Frontal cortex (tissue), 4 donors: ENCODE results near the gene TFAP2C. TPM values are rescaled to one million over a fixed set of nuclear protein-coding genes. Genes with fewer than 3 reads are reported as not detected.
"Not testable (repeated sequence)": the region's sequence is repeated elsewhere in the genome, so short reads cannot be mapped to it uniquely, and the experiment has no call there.

ENCODE experiments used
- DNase-seq, 2 donors: peaks; one replicate each; pipeline ENCODE4 v3.0.0; 2012; ENCODE audit warnings: low spot score in 2 of 2
- FAIRE-seq: peaks from 2 replicates; lab custom pipeline; 2012; peaks lifted over from hg19 to GRCh38; lab: Jason Lieb, UNC
- total RNA-seq: library from RNA; depleted of rRNA; stranded (reverse); fragments of >200 nt; gene quantifications from one replicate; pipeline ENCODE4 v1.2.3, GENCODE V29; 2014
- donor health status: control.
- donor health status: control.
- donor health status: control.

The TFAP2C gene
- total RNA-seq, 1 donor from 2014 or later: 2.4 TPM

- DNase-seq: no peak
- no peak for FAIRE-seq
Observed at GRCh38 chr20:56610098-56610497, 19.0 kb upstream of the TFAP2C start.

GRCh38 chr20:56614196-56614595, 14.9 kb upstream of the TFAP2C start:
- FAIRE-seq: no peak
- no peak for DNase-seq

DNA sequence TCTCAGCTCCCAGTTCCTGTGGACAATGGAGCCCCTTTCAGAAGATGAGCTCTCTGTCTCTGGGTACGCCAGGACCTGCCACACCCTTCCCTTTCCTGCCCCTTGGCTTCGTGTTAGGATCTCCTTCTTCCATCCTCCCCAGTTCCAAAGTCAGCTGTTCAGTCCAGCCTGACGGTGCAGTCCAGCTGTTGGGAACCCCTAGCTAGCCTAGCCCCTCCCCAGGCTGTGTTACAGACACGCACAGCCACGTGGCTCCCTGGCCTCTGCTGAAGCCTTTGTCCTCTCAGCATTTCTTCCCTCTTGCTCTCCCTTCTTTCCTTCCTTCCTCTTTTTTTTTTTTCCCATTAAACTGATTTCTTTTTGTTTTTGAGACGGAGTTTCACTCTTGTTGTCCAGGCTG, 12.4 kb upstream of the TFAP2C start:
- DNase-seq: no peak
- FAIRE-seq: no peak

GRCh38 chr20:56617489-56617888, 11.6 kb upstream of the TFAP2C start:
- FAIRE-seq (no peak), DNase-seq (no peak)

DNA sequence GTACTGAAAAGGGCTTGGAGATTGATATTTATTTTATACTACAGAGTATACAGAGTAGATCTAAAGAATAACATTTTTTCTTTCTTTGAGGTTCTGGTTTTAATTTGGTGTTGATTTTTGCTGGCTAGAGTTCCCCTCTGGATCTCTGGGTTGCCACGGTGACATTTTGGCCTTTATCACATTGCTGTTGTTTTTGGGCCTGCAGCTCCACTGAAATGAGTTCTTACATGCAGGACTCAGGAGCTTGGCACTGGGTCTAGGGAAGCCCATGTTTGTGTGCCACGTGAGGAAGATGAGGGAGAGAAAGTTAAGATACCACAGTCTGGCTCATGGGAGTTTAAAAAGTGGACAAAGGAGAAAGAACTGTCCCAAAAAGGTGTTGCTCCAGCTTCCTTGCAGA, 7.4 kb upstream of the TFAP2C start:
- no peak for DNase-seq

GRCh38 chr20:56623930-56624329, 5.2 kb upstream of the TFAP2C start:
- FAIRE-seq, DNase-seq: not testable (repeated sequence)

More for the DNA sequence above, 7.4 kb upstream of the TFAP2C start:
- FAIRE-seq: no peak

GRCh38 chr20:56624786-56625681, 4.1 kb upstream of the TFAP2C start:
- DNase-seq (no peak), FAIRE-seq (no peak)

DNA sequence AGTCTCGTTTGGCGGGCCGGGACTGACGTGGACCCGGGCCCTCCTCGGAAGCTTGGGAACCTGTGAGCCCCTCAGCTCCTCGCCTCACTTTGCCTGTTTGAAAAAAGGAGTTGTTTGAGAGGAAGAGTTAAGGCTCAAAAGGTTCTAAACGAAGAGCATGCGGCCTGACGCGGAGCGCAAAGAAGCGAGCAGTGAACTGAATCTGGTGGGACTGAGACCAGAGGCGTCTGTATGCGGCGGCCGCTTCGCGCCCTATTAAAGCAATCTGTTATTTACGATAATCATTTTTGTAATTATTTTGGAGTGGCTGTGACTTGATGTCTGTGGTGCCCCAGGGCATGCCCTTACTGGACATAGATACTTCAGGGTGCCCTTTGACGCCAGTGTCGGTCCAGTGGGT, 3.3 kb upstream of the TFAP2C start:
- no peak for DNase-seq
- FAIRE-seq: no peak

DNA sequence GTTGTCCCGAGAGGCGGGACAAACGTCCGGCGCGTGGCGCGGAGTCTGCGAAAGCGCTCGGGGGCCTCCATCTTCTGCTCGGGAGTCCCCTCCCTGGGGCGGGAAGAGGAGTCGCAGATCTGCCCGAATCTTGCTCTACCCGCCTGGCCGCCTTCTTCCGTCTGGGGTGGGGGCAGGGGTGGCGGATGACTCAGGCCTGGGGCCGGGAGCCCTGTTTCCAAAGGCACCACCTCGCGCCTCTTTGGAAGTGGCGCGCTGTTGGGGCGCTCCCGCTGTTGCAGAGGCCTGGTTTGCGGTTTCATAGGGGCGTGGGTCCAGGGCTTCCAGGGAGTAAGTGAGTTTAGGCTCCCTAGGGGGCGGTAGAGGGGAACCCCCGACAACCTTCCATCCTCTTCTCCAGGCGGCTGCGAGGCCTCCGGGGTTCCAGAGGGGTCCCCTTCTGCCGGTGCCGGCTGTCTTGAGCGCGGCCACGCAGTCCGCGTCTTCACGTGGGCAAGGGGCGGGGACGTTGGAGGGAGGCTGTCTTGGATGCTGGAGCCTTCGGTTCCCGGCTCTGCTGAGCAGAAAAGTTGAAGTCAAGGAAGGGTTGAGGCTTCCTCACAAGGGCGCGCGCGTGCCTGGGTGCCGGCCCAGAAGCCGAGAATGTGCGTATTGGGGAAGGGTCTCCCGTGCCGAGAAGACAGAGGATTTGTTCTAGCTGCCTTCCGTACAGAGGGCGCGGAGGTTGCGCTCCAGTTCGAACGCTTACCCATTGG, 2.6 kb upstream of the TFAP2C start:
- DNase-seq (no peak), FAIRE-seq (no peak)

GRCh38 chr20:56627122-56628014, 1.7 kb upstream of the TFAP2C start:
- DNase-seq: no peak
- no peak for FAIRE-seq

DNA sequence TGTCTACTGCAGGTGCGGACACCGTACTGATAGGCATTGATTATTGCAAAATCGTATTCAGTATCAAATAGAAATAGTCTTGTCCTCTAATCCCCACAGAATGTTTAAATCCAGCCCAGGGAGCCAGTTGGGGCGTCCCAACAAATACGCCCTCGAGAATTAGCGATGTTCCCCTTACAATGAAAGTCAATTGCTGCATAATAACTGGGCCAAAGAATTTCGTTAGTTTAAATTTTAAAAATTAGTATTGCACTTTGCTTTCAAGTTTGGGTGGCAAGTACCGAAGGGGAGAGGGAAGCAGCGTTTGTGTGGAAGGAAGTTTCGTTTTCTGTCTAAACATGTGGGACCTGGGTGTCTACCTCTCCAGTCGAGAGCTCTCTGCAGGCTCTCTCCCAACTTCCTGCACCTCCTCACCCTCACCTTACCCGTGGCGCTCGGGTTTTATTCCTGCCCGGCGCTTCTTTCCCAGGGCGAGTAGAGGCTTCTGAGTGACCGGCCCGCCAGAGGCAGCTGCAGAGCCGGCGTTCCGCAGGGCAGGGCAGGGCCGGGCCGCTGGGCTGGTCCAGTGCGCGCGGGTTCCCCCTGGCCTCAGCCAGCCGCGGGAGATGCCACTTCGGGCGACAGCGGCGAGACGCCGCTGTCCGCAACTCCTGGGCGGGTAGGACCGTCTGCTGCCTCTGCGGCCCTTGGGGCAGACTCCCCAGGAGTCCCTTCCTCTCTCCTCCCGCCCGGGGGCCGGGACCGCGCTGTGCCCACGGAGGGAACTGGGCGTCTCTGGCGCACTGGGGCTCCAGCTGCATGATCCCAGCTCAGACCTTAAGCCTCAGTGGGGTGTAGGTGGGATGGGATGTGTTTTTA, 862 bp upstream of the TFAP2C start:
- no peak for DNase-seq

GRCh38 chr20:56629464-56630085, 469 bp downstream of the TFAP2C start:
- no peak for DNase-seq
- no peak for FAIRE-seq

More for the DNA sequence above, 862 bp upstream of the TFAP2C start:
- no peak for FAIRE-seq

DNA sequence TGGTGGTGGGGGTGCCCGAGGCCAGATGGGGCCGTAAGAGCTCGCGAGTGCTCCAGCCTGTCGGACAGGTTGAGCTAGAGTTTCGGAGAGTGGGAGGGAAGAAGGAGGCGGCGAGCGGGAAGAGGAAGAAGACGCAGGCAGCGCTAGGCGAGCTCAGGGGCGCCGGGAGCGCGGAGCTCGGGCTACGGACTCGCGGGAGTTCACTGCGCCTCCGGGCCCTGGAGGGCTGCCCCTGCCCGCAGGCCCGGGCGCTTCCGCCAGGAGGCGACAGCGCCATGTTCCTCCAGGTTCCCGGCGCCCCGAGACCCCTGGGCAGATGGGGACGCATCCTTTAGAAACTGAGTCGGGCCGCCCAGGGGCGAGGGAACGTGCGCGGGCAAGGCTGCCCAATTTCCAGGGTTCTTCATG, 984 bp downstream of the TFAP2C start:
- no peak for FAIRE-seq
- peak; percentile 51 to 60 for DNase-seq

DNA sequence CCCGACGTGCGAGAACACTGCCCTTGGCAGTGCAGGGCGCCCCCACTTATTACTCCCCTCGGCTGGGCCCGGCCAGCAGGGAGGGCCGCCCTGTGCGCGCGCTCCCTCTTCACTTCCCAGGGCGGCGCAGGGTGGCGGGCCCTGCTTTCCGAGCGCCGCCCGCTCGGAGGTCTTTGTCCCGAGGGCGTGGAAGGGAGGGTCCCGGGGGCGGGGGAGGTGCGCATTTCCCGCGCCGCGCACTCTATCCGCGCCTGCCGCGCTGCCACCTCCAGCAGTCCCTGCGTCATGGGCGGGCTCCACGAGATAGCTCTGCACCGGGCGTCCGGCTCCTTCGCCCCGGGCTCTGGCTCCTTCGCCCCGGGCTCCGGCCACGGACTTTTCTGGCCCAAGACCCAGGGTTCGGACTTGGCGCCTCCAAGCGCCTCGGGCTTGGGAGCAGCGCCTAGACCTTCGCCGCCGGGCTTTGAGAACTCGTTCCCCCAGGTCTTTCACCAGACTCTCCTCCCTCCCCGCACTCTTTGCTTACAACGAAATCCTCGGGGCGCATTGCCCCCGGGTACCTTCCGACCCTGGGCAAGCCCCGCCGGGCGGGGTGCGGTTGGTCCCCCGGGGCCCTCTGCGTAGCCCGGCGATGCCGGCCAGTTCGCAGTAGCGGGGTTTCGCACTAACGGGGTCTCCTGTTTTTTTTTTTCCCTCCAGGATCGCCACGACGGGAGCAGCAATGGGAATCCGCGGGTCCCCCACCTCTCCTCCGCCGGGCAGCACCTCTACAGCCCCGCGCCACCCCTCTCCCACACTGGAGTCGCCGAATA, 1.6 kb downstream of the TFAP2C start:
- DNase-seq (no peak), FAIRE-seq (no peak)

- DNase-seq (no peak), FAIRE-seq (no peak)
Observed at GRCh38 chr20:56631318-56631989, 2.3 kb downstream of the TFAP2C start.

GRCh38 chr20:56631990-56632327, 2.9 kb downstream of the TFAP2C start:
- FAIRE-seq: no peak
- no peak for DNase-seq

GRCh38 chr20:56634307-56634706, 5.2 kb downstream of the TFAP2C start:
- FAIRE-seq (no peak), DNase-seq (no peak)
